Activated CD4-positive, alpha-beta T cell treated with anti-CD3 and anti-CD28 coated beads, Interleukin-2, amount 50 U/mL, for 1 hour (primary cell): Measurements from ENCODE around the gene IZUMO4.
A peak's percentile ranks its signal among the peaks of the same experiment; 100 is the strongest.

Experiments
- DNase-seq: peaks from one replicate; pipeline ENCODE4 v3.0.0-alpha.2; 2020

IZUMO4 gene, protein sequence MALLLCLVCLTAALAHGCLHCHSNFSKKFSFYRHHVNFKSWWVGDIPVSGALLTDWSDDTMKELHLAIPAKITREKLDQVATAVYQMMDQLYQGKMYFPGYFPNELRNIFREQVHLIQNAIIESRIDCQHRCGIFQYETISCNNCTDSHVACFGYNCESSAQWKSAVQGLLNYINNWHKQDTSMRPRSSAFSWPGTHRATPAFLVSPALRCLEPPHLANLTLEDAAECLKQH

DNA sequence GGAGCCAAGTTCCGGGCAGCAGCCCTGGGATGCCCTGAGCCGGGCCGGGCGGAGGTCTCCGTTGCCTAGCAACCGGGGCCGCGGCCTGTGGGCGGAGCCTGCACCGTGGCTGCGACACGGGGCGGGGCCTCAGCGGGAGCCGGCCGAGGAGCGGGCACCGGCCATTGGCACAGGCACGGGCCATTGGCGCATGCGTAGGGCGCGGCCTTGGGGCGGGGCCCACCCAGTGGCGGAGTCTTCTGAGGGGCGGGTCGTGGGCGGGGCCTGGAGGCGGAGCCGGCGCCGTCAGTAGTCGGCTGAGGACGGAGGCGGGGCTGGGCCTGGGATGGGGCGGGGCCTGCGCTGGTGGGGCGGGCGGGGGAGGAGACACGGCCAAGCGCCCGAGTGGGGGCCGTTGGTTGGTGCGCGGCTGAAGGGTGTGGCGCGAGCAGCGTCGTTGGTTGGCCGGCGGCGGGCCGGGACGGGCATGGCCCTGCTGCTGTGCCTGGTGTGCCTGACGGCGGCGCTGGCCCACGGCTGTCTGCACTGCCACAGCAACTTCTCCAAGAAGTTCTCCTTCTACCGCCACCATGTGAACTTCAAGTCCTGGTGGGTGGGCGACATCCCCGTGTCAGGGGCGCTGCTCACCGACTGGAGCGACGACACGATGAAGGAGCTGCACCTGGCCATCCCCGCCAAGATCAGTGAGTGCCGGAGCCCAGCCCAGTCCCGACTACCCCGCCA, at the start of gene IZUMO4:
Gene IZUMO4, plus strand, starts transcription at position 436 of the 723 bp plus-strand sequence. Its CDS starts 31 bp downstream, at position 467.
- peak; percentile 100 for DNase-seq

DNA sequence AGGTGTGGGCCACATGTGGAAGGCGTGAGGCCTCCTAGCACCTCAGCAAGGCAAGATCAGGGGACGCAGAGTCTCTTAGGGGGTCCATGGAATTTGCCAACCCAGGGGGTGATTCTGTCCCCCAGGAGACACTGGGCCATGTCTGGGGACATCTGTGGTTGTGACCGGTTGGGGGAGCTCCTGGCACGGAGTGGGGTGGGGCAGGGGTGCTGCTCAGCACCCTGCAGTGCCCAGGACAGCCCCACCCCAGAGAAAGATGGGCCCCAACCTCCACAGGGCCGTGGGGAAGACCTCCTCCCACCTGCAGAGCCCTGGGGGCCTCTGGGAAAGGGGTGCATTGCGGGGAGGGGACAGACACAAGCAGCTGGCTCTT, 49.7 kb upstream of the IZUMO4 start:
- no peak for DNase-seq

DNA sequence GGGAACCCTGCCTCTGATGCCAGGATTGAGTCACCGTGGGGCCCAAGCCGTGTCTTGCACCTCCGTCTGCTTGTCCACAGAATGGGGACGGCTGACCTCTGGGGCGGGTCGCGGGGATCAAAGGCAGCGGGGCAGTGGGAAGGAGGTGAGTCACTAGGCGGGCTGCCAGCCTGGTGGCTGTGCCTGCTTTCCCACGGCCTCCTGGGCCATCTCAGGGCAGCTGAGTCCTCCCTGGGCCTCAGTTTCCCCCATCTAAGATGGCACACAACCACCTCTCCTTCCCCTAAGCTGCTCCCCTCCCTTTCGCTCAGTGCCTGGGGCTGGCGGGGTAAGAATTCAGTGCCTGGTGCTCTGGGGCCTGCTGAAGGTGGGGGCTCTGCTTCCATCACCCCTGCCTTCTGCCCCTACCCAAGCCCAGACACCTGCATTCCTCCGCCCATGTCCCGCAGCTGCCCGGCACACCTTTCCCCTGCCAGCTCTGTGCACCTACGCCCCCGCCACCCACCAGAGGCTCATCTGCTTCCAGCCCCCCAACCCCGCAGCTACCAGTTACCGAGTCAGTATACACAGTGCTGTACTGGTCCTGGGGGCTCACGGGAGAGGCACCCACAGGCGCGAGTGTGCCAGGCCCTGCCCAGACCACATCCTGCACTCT, 49.1 kb upstream of the IZUMO4 start:
- no peak for DNase-seq

DNA sequence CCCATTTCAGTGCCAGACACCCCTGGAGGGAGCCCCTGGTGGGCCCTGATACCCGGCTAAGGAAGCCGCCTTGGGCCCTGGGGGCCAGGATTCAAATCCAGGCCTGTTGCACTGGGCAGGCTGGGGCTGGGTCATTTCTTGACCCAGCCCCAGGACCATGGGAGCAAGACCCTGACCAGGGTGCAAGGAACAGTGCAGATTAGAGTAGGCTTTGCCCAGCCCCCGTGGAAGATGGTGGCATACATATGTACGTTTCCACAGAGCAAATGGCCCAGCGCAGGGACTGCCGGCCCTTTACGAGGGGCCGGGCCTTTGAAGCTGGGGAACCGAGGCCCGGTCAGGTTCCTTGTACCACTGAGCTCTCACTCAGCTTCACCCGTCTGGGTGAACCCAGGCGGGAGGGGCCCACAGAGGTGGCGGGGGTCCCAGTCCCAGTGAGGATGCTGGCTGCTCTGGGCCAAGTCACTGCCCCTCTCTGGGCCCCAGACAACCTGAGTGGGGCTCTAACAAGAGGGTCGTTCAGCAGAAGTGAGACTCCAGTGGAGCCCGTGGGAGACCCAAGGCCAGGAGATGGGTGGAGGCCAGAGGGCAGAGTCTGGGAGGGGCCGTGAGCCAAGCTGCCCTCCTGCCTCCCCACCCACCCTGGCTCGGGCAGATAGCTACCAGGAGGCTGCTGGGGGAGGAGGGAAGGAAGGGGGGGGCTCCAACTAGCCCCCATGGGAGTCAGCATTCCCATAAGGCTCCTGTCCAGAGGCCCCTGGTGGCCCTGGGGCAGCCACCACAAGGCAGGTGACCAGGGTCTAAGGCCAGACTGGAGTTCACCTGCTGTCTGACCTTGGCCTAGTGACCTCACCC, 48.4 kb upstream of the IZUMO4 start:
- DNase-seq = no peak

DNA sequence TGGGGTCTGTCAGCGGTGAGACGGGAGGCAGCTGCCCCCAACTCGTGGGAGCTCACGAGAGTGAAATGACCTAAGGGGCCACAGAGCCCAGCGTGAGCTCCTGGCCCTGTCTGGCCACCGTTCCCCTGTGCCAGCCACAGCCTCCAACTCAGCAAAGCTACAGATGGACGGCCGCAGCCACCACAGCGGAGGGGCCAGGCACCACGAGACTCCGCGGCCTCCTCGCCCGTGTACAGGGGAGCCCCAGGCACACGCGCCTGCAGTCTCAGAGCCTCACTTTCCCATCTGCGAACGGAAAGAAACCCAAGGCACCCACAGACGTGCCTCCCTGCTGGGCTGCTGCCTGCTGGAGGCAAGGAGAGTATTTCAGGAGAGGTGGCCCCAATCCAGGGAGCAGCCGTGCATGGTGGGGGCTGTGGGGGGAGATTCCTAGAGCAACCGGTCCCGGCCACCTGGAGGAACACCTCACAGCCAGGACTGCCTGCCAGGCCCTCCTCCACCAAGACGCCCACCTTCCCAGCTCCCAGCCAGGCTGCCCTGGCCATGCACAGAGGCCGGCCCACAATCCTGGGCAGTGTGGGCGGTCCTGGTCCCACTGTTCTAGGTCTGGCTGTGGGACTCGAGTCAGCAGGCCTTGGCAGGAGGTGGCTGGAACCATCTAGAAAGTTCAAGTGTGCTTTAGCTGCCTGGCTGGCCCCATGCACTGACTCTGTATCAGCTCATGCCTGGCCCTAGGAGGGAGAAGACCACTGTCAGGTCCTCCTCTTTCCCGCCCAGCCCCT, 47.6 kb upstream of the IZUMO4 start:
- DNase-seq = no peak

DNA sequence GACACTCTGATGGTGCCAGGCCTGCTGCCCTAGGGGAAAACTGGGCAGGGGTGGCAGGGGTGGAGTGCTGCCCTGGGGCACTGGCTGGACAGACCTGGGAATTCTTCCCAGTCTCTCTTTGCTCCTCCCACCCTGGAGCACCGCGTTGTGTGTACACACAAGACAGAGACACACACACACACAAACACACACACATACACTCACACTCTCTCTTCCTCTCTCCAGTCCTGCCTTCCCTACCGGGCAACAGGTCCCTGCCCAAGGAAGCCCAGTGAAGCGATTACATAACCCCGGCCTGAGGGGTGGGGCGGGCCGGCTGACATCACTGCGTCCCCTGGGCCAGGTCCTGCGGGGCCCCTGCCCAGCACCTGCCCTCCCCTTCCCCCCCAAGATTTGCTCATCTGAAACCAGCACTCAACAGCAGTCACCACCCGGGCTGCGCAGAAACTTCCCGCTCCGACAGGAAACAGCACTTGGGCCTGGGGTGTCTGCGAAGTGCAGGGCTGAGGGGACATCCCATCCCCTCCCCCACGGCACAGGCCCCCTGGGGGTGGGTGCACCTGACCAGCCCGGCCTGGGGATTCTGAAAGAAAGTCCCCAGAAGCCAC, 46.9 kb upstream of the IZUMO4 start:
- peak; percentile 53 for DNase-seq

DNA sequence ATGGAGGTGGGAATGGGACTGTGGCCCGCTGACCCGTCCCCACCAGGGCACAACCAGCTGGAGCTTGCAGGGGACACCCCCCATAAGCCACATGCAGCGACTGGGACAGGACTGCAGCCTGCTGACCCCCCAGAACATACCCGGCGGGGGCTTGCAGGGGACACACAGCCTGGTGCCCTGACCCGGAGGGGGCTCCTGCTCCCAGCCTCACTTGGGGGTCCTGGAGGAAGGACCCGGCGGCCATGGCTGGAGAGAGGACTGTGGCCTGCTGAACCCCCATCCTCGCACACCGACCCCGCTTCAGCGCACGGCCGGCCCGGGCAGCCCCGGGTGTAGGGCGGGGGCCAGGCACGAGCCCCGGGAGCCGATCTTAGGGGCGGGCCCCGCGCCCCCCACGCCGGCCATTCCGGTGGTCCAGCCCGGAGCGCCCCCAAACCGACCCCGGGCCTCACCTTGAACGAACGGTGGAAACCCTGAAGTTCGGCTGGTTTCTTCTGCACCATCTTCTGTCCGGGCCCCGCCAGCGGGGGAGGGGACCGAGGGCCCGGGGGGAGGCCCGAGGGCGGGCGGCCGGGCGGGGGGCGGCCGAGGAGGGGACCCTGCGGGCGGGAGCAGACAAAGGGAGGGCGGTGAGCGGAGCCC, 46.2 kb upstream of the IZUMO4 start:
- DNase-seq = no peak

DNA sequence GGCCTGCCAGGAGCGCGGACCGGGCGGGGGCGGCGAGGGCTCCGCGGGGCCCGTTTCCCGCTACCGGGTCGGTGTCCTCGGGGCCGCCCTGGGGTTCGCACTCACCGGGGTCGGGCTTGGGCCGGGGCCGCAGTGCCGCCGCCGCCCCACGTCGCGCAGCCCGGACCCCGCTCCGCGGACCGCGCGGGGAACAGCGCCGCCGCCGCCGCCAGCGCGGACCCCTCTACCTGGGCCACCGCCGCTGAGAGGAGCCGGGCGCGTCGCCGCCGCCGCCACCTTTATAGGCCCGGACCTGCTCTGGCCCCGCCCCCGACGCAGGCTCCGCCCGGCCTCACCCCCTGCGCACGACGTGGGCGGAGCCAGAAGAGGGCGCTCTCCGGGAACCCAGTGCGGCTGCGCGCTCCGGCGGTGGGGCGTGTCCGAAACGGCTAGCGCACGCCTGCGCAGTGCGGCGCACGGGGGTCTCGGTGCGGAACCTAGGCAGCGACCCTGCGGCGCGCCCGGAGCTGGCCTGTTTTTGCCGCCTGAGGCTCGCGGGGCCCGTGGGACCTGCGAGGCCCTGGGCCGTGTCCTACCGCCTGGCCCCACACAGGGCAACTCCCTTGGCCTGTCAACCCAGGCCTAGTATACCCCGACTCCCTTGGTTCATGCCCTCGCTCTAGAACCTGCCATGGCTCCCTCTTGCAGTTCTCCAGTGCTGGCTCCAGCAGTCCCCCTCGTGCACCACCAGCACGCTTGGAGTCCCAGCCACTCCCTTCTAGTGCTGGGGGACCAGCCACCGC, 45.5 kb upstream of the IZUMO4 start, which contains the start of gene MKNK2:
Gene MKNK2, minus strand, starts transcription at position 254 of the 782 bp plus-strand sequence. CDS start 393 bp downstream, outside the sequence.
- peak; percentile 95 for DNase-seq

DNA sequence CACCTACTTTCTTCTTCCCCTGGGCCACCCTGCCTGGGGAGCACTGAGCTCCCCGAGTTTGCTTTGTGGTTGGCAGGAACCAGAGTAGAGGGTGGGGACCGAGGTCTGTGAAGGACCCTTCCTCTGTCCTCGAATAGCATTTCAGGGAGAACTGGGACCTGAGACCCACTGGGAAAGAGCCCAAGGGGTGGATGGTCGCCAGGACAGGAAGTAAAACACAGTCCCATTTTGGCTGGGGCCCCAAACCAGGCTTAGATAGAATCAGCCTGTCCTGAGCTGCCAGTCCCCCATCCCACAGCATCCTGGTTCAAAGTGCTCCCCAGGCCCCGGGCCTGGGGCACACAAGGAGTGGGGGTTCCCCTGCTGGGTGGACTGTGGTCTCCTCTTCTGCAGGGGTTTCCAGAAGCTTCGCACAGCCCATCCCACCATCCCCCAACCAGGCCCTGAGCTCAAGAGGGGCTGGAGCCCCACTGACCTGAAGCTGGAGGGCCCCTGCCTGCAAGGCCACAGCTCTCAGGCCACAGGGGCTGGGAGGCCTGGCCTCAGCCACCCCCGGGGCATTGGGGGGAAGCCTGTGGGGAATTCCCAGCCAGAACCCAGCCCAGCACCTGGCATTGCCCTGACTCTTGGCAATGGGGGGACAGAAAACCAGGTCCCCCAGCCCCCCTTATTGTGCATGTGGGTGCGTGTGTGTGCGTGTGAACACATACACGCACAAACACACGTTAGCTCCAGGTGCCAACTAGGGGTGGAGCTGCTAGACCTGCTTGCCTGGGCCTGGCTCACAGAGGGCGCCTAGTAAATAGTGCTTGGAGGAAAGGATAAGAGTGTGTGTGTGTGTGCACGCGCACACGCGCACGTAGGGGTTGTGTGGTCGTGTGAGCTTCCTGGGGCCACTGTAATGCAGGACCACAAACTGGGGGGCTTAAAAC, 44.7 kb upstream of the IZUMO4 start:
- DNase-seq = peak; percentile 40

DNA sequence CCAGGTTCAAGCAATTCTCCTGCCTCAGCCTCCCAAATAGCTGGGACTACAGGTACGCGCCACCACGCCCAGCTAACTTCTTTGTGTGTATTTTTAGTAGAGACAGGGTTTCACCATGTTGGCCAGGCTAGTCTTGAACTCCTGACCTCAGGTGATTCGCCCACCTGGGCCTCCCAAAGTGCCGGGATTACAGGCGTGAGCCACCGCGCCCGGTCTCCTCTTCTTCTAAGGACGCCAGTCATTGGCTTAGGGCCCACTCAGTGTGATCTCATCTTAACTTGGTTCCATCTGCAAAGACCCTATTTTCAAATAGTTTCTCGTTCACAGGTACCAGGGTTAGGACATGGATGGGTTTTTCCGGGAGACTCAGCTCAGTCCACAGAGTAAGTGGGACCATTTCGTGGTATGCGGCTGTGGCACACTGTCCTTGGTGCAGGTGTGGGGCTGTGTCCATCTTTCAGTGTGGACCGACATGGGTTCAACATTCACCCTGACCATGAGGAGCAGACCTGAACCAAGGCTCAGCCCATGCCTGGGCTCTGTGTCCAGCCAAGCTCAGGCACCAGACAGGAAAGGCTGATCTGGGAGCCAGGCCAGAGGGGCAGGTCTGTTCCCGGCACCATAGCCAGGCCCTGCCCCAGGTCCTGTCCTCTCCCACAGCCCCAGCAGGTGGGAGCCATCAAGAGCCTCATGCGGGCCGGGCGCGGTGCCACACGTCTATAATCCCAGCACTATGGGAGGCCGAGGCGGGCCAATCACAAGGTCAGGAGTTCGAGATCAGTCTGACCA, 42.9 kb upstream of the IZUMO4 start:
- DNase-seq = no peak

DNA sequence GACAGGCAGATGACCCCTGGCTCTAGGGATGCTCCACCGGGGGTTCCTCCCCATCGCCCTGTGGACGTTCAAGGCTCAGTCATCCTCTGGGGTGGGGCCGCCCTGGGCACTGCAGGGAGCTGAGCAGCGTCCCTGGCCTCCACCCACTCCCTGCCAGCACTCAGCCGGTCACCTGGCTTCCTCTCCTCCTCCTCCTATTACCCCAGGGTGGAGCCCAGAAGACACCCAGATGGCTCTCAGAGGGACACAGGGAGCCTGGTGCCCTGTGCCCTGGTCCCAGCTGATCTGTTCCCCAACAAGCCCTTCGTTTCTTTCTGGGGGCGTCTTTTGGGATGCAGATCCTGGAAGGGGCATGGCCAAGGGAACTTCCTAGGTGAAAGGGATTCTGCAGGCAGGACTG, 42.0 kb upstream of the IZUMO4 start:
- no peak for DNase-seq

DNA sequence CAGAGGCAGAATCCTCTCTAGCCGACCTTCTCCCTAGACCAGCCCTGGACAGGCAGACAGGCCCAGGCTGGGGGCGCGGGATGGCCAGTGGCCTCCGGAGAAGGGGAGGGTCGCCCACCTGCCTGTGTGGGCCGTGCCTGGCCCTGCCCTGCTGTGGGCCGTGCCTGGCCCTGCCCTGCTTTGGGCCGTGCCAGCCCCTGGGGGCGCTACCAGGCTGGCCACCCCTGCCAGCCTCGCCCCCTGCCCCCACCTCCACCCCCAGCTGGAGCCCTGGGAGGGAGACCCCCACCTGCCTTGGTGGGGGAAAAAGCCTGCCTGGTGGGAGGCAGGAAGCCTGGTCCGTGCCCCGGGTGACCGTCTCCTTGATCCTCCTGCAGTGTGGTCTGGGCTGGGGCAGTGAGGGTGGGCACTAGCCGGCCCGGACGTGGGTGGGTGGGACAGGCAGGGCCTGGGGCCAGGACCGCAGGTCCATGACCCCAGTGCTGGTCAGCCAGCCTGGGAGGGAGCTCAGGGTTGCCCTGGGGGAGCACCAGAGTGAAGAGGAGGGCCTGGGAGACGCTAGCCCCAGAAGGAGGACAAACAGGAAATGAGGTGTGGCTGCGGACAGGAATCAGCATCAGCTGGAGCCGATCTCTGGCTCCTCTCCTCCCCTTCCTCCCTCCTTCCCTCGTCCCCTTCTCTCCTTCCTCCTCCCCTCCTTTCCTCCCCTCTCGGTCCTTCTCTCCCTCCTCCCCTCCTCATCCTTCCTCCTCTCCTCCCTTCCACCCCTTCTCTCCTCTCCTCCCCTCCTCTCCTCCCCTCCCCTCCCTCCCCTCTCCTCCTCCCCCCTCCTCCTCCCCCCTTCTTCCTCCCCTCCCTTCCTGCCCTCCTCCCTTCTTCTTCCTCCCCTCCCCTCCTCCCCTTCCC, 40.5 kb upstream of the IZUMO4 start:
- DNase-seq = no peak

DNA sequence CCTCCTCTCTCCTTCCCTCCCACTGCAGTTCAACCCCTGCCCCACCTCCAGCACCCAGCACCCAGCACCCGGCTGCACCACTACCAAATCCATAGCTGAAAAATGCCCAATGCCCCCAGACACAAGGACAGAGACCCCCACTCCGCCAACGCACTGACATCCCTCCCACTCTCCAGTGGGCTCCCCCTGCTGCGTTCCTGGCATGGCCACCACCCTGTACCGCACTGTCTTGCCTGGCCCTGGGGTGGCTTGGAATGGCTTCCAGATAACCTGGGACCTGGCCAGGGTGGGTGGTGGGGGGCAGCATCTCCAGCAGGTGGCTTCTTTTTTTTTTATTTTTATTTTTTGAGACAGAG, 39.9 kb upstream of the IZUMO4 start:
- DNase-seq = no peak

DNA sequence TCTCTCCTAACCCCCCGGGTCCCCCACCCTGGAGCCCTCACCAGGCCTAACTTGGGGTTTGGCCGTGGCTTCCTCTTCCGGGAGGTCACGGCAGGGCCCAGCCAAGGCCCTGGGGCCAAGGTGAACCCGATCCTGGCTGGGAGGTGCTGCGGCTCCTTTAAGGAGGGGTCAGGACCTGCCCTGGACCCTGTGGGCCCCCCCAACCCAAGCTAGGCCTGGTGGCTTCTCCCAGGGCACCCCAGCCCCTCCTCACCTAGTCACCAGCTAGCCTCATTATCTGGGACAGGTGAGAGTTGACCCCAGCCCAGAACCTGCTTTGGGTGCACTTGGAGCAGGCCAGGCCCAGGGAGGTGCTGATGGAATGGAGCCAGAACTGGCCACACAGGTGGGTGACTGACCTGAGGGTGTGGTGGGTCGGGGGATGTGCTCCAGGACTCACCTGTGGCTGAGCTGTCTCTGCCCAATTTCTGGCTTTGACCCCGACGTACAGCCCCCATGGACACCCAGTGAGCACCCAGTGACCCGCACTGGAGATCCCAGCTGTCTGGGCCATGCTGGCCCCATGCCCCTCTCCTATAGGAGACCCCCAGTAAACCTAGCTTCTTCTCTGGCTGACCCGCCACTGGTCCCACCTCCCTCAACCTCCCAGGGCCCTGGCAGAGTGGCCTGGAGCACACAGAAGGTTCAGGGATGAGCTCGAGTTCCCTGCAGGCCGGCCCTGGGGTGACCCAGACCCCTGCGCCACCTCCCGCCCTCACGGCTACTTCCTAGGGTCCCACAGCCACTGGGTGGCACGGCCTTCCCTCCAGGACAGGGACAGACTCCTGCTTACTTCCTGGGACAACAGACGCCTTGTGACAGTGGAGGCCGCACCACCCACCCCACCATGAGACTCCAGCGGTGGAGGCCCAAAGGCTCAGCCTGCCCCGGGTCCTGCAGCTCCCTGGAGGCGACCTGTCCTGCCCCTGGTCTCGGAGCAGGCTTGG, 38.9 kb upstream of the IZUMO4 start:
- no peak for DNase-seq

DNA sequence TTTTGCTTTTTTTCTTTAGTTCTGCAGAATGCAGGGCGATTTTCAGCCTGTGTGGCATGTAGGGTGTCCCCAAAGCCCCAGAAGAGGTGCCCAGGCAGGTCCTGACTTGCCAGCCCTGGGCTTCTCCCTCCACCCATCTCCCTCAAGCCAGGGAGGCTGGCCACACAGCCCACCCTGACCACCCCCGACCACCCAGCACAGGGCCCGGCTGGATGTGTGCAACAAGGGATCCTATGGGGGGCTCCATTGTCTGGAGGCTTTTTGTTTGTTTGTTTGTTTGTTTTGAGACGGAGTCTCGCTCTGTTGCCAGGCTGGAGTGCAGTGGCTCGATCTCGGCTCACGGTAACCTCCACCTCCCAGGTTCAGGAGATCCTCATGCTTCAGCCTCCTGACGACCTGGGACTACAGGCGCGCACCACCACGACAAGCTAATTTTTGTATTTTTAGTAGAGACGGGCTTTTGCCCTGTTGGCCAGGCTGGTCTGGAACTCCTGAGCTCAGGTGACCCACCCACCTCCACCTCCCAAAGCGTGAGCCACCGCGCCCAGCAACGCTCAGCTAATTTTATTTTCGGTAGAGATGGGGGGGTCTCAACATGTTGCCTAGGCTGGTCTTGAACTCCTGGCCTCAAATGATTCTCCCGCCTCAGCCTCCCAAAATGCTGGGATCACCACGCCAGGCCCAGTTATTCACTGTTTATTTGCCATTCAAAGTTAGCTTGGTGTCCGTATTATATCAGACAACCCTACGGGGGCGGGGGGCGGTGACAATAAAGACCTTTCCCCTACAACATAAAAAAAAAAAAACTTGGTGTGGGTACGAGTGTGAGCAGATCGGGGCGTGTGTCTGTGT, 37.9 kb upstream of the IZUMO4 start:
- no peak for DNase-seq
